ENCODE results near the gene CYP46A1.

The CYP46A1 gene

DNA sequence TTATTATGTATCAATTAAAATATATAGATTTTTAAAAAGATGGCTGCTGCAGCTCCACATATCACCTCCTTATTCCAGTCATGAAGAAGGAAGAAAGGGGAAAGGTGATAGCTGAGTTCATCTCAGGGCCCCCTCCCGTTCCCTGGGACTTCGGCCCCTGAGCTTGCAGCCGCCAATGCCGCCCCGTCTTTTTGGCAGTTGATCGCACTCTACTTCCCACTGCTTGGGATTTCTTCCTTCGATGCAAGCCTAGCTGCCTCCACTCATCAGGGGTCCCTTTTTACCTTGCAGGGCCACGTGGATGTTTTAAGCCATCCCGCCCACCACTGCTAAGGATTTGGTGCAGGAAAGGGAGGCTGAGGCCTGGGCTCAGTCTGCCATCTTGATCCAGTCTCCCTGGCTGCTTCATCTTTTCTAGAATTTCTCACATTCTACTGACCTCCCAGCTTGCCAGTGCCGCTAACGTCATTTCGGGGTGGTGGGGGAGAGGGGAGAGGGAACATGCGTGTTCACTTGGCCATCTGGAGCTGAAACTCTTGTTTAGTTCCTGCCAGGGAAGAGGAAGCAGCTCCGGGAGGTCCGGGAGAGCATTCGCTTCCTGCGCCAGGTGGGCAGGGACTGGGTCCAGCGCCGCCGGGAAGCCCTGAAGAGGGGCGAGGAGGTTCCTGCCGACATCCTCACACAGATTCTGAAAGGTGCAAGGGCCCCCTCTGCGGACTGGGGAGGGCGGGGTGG lies 31.3 kb downstream of the CYP46A1 start:
- Histone ChIP-seq H3K9me3 (no peaks in the 10 kb centered on the region), H3K27me3 (peaks cover 4% of the 10 kb centered on the region; the same call in 1 of the 2 replicates), H3K4me1 (no peaks in the 10 kb centered on the region), H3K36me3 (no peaks in the 10 kb centered on the region), H3K4me3 (ENCODE audit: low read depth, low read length) (no peak overlapping the region)
- DNase-seq, result no peak
- TF ChIP-seq, protein P1, sequence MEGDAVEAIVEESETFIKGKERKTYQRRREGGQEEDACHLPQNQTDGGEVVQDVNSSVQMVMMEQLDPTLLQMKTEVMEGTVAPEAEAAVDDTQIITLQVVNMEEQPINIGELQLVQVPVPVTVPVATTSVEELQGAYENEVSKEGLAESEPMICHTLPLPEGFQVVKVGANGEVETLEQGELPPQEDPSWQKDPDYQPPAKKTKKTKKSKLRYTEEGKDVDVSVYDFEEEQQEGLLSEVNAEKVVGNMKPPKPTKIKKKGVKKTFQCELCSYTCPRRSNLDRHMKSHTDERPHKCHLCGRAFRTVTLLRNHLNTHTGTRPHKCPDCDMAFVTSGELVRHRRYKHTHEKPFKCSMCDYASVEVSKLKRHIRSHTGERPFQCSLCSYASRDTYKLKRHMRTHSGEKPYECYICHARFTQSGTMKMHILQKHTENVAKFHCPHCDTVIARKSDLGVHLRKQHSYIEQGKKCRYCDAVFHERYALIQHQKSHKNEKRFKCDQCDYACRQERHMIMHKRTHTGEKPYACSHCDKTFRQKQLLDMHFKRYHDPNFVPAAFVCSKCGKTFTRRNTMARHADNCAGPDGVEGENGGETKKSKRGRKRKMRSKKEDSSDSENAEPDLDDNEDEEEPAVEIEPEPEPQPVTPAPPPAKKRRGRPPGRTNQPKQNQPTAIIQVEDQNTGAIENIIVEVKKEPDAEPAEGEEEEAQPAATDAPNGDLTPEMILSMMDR (IDR thresholded peaks at IDR 0.05; ENCODE audit: low read depth, low read length), result no peak

DNA sequence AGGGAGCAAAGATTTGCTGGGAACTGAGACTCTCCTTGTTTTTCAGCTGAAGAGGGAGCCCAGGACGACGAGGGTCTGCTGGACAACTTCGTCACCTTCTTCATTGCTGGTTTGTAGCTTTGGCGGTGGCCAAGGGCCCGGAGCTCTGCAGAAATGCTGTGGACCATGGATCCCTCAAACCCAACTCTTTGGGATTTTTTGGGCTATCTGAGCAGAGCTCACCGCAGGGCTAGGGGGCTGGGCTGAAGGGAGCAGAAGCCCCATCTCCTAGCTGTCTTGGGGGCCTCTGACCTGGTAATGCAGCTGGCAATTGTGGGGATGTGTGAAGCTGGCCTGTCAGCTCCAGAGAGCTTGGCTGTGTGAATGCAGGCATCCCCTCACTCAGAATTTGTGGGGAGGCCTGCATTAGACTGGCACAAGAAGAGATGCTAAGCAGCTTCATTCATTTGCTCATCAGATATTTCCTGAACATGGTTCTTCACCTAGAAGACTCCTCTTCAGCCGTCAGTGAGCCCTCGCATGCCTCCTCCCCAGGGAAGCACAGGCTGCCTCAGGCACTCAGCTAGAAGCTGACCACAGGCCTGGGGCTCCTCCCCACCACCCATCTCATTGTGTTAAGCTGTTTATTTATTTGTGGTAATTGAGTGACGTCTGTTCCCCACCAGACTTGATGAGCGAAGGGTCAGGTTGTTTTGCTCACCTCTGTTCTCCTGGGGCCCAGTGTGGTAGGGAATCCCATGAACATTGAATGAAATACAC lies 32.2 kb downstream of the CYP46A1 start:
- Histone ChIP-seq H3K36me3 (no peaks in the 10 kb centered on the region), H3K27me3 (peaks cover 4% of the 10 kb centered on the region; the same call in 1 of the 2 replicates), H3K4me1 (no peaks in the 10 kb centered on the region), H3K9me3 (no peaks in the 10 kb centered on the region), H3K4me3 (ENCODE audit: low read depth, low read length) (no peak overlapping the region)
- DNase-seq, result no peak
- TF ChIP-seq, protein P1 (IDR thresholded peaks at IDR 0.05; ENCODE audit: low read depth, low read length), result no peak

DNA sequence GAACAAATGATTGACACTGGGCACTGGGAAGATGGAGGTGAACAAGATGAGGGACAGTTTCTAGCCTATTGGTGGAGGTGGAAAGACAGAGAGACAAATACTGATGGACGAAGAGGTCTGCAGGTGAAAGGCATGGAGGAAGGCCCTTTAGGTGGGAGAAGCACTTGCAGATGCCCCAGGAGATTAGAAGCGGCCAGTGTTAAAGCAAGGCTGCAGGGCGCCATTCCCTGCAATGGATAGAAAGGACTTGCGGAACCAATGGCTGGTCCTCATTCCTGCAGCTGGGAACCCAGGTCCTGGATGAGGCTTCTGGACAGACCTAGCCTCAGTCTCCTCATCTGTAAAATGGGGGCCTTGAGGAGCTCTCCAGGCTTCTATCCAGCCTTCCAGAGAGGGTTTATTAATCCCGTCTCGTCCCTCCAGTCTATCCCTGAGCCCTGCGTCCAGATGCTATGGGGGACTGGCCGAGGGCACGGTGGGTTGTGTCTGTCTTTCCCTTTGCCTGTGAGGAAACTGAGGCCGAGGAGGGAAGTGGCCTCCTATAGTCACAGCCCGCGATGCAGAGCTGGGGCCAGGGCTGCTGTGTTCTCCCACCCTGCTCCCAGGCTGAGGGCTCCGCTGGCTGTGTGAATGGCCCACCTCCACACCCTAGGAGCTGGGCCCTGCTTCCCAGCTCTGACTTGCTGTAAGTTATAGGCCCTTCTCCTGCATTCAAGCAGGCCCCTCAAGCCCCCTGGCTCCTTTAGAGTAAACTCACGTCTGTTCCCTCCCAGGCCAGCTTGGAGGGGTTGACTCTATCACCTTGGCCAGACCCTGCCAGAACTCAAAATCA lies 33.0 kb downstream of the CYP46A1 start:
- no peak for DNase-seq
- Histone ChIP-seq H3K9me3 (no peaks in the 10 kb centered on the region), H3K36me3 (no peaks in the 10 kb centered on the region), H3K27me3 (peaks cover 1% of the 10 kb centered on the region; the same call in 1 of the 2 replicates), H3K4me1 (no peaks in the 10 kb centered on the region), H3K4me3 (ENCODE audit: low read depth, low read length) (no peak overlapping the region)
- TF ChIP-seq, protein P1 (IDR thresholded peaks at IDR 0.05; ENCODE audit: low read depth, low read length), result no peak

DNA sequence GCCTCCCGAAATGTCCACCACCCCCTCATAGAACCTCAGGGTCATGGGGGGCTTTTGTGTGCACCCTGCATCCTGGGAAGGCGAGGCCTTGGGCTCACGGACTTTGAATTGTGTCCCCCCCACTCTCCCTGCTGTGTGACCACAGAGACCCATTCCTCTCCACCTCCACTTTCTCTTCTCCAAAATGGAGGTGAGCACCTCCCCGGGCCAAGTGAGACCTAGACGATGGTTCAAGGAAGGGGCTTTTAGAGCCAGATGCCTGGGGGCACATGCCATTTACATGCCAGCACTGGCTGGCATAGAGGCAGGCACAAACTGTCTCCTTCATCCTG lies 33.5 kb downstream of the CYP46A1 start:
- no peaks in the 10 kb centered on the region for H3K9me3 ChIP-seq
- no peaks in the 10 kb centered on the region for H3K36me3 ChIP-seq
- no peak for DNase-seq
- no peaks in the 10 kb centered on the region for H3K4me1 ChIP-seq
- TF ChIP-seq, protein P1 (IDR thresholded peaks at IDR 0.05; ENCODE audit: low read depth, low read length), result no peak
- H3K4me3 ChIP-seq (ENCODE audit: low read depth, low read length), result no peak overlapping the region
- H3K27me3 ChIP-seq, result no peaks in the 10 kb centered on the region

DNA sequence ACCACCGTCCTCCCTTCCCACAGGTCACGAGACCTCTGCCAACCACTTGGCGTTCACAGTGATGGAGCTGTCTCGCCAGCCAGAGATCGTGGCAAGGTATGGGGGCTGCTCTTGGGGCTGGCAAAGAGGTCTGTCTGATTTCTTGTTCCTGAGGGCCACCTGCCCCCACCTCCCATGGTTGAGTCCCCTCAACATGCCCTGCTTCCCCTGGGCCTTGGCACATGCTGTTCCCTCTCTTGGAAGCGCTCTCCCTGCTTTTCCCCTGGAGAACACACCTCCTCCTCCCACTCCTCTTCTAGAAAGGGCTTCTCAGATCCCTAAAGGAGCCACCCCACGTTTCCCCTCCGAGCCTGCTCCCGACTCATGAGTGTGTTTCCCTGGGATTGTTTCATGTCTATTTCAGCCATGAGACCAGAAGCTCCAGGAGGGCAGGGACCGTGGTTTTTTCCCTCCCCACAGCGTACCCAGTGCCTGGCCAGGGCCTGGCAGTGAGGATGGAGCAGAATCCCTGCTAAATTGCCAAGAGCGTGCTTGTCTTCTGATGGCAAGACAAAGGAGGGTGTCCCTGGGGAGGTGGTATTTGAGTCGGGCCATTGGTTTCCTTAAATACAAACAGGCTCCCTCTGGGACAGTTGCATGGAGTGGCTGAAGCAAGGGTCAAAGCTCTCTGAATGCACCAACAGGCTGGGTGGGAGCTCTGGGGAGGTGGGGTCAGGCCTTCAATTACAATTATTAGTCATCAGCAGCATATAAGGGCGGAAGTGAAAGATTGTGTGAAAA lies 34.1 kb downstream of the CYP46A1 start:
- H3K9me3 ChIP-seq, result no peaks in the 10 kb centered on the region
- no peak for DNase-seq
- no peaks in the 10 kb centered on the region for H3K4me1 ChIP-seq
- no peak overlapping the region for H3K4me3 ChIP-seq (ENCODE audit: low read depth, low read length)
- TF ChIP-seq, protein P1 (IDR thresholded peaks at IDR 0.05; ENCODE audit: low read depth, low read length), result no peak
- no peaks in the 10 kb centered on the region for H3K36me3 ChIP-seq
- H3K27me3 ChIP-seq, result no peaks in the 10 kb centered on the region
